NCI-H446 (cell line): ENCODE results near the gene MAP3K12.

Source experiments
- DNase-seq, 2 experiments: peaks; one replicate each; lab custom pipeline; 2025; lab: John Stamatoyannopoulos, UW

MAP3K12 gene

GRCh38 chr12:53507603-53507885 lies 8.3 kb upstream of the MAP3K12 start:
- DNase-seq: no peak

GRCh38 chr12:53506881-53507602 lies 7.8 kb upstream of the MAP3K12 start, which contains the start of gene NPFF:
TSS of gene NPFF (minus strand) at chr12:53507484. CDS start at chr12:53507474, 10 bp downstream.
- no peak for DNase-seq

GRCh38 chr12:53506450-53506785 lies 7.2 kb upstream of the MAP3K12 start:
- no peak for DNase-seq

- no peak for DNase-seq
Measured at GRCh38 chr12:53505555-53506449, 6.5 kb upstream of the MAP3K12 start.

- no peak for DNase-seq
Measured at GRCh38 chr12:53505086-53505485, 5.8 kb upstream of the MAP3K12 start.

- no peak for DNase-seq
Measured at GRCh38 chr12:53504004-53504920, 5.0 kb upstream of the MAP3K12 start.

GRCh38 chr12:53502983-53503728 lies 3.9 kb upstream of the MAP3K12 start:
- DNase-seq: no peak

- DNase-seq: no peak
Measured at GRCh38 chr12:53502331-53502730, 3.1 kb upstream of the MAP3K12 start.

GRCh38 chr12:53501615-53502181 lies 2.4 kb upstream of the MAP3K12 start:
- DNase-seq: no peak

- DNase-seq: peak; percentile 97 to 99
Measured at GRCh38 chr12:53500776-53501614, 1.7 kb upstream of the MAP3K12 start, which contains the start of gene TARBP2. TSS of gene TARBP2 (plus strand) at chr12:53501283. CDS start at chr12:53501409, 126 bp downstream.

GRCh38 chr12:53500142-53500775 lies 1.0 kb upstream of the MAP3K12 start:
- no peak for DNase-seq

- DNase-seq: no peak
Measured at GRCh38 chr12:53498235-53498630, 1.0 kb downstream of the MAP3K12 start.

- no peak for DNase-seq
Measured at GRCh38 chr12:53497461-53497860, 1.8 kb downstream of the MAP3K12 start.

GRCh38 chr12:53496752-53497032 lies 2.6 kb downstream of the MAP3K12 start:
- no peak for DNase-seq

- no peak for DNase-seq
Measured at GRCh38 chr12:53495903-53496751, 3.1 kb downstream of the MAP3K12 start.

GRCh38 chr12:53493610-53494391 lies 5.5 kb downstream of the MAP3K12 start:
- DNase-seq: no peak

GRCh38 chr12:53492830-53493609 lies 6.2 kb downstream of the MAP3K12 start:
- DNase-seq: peak; percentile 76 to 82
